ENCODE data around the gene GATAD2B. TPM values are rescaled to one million over a fixed set of nuclear protein-coding genes. Genes with fewer than 3 reads are reported as not detected.
A peak's percentile ranks its signal among the peaks of the same experiment; 100 is the strongest.
"Not testable (repeated sequence)": the region's sequence is repeated elsewhere in the genome, so short reads cannot be mapped to it uniquely, and the experiment has no call there.

The GATAD2B gene
- total RNA-seq, 1 donor from 2014 or later, result 4.0 TPM

- no peak for DNase-seq (ENCODE audit: low read depth in 2 of 2)
Measured at GRCh38 chr1:153929981-153930948, 7.5 kb upstream of the GATAD2B start.

- no peak for DNase-seq (ENCODE audit: low read depth in 2 of 2)
Measured at GRCh38 chr1:153929426-153929825, 6.7 kb upstream of the GATAD2B start.

GRCh38 chr1:153928791-153929341 is 6.1 kb upstream of the GATAD2B start:
- peak in 1 of 2 donors; percentile 74 for DNase-seq (ENCODE audit: low read depth in 2 of 2)

GRCh38 chr1:153928245-153928644 is 5.5 kb upstream of the GATAD2B start:
- no peak for DNase-seq (ENCODE audit: low read depth in 2 of 2)

GRCh38 chr1:153926405-153926804 is 3.6 kb upstream of the GATAD2B start:
- DNase-seq (ENCODE audit: low read depth in 2 of 2), result no peak

- DNase-seq (ENCODE audit: low read depth in 2 of 2), result no peak
Measured at GRCh38 chr1:153922076-153922971, 448 bp downstream of the GATAD2B start.

GRCh38 chr1:153921803-153922075 is 1.0 kb downstream of the GATAD2B start:
- DNase-seq (ENCODE audit: low read depth in 2 of 2), result peak in 1 of 2 donors; percentile 14

GRCh38 chr1:153921080-153921802 is 1.5 kb downstream of the GATAD2B start:
- no peak for DNase-seq (ENCODE audit: low read depth in 2 of 2)

GRCh38 chr1:153919876-153920852 is 2.6 kb downstream of the GATAD2B start:
- DNase-seq (ENCODE audit: low read depth in 2 of 2), result peak in 1 of 2 donors; percentile 41

GRCh38 chr1:153916297-153916696 is 6.5 kb downstream of the GATAD2B start:
- no peak for DNase-seq (ENCODE audit: low read depth in 2 of 2)

GRCh38 chr1:153912349-153912748 is 10.4 kb downstream of the GATAD2B start:
- DNase-seq (ENCODE audit: low read depth in 2 of 2), result no peak

GRCh38 chr1:153910560-153910959 is 12.2 kb downstream of the GATAD2B start:
- not testable (repeated sequence) for DNase-seq (ENCODE audit: low read depth in 2 of 2)

GRCh38 chr1:153908071-153908470 is 14.7 kb downstream of the GATAD2B start:
- no peak for DNase-seq (ENCODE audit: low read depth in 2 of 2)

- DNase-seq (ENCODE audit: low read depth in 2 of 2), result no peak
Measured at GRCh38 chr1:153907134-153907533, 15.6 kb downstream of the GATAD2B start.

- no peak for DNase-seq (ENCODE audit: low read depth in 2 of 2)
Measured at GRCh38 chr1:153906396-153906795, 16.4 kb downstream of the GATAD2B start.

GRCh38 chr1:153905908-153906307 is 16.9 kb downstream of the GATAD2B start:
- not testable (repeated sequence) for DNase-seq (ENCODE audit: low read depth in 2 of 2)

- DNase-seq (ENCODE audit: low read depth in 2 of 2), result no peak
Measured at GRCh38 chr1:153903841-153904455, 18.8 kb downstream of the GATAD2B start.

GRCh38 chr1:153899509-153899908 is 23.3 kb downstream of the GATAD2B start:
- DNase-seq (ENCODE audit: low read depth in 2 of 2), result no peak

GRCh38 chr1:153895866-153896265 is 26.9 kb downstream of the GATAD2B start:
- not testable (repeated sequence) for DNase-seq (ENCODE audit: low read depth in 2 of 2)

GRCh38 chr1:153891042-153891441 is 31.7 kb downstream of the GATAD2B start:
- not testable (repeated sequence) for DNase-seq (ENCODE audit: low read depth in 2 of 2)

Data from dermis microvascular lymphatic vessel endothelial cell (primary cell).